Neural cell (in vitro differentiated cells): Measurements from ENCODE around the gene CRYGD. TPM values are rescaled to one million over a fixed set of nuclear protein-coding genes. Genes with fewer than 3 reads are reported as not detected.

ENCODE experiments used
- H2AFZ ChIP-seq: fragments of 200-600, 300-800 bp; sonication (generic), shearing (Covaris generic); 2 replicates; pipeline ENCODE4 v1.6.0; 2014; ENCODE audit warnings: low read depth, mild to moderate bottlenecking, antibody characterized with exemption, low read length, moderate library complexity
- H3F3A ChIP-seq: fragments of 200-600 bp; shearing (Covaris generic); 2 replicates; pipeline ENCODE4 v1.6.1; 2016; ENCODE audit warnings: mild to moderate bottlenecking, moderate library complexity, mixed read lengths, antibody characterized with exemption, low read length; ENCODE audit not compliant: insufficient read depth, poor library complexity, severe bottlenecking
- H3K27ac ChIP-seq: fragments of 200-600, 300-800 bp; sonication (generic), shearing (Covaris generic); 2 replicates; pipeline ENCODE4 v1.5.1; 2014; ENCODE audit warnings: mild to moderate bottlenecking, low read length, moderate library complexity
- H3K27me3 ChIP-seq: fragments of 300-800, 200-600 bp; sonication (generic), shearing (Covaris generic); 2 replicates; pipeline ENCODE4 v1.6.0; 2014; ENCODE audit warnings: mild to moderate bottlenecking, low read depth, low read length, moderate library complexity; ENCODE audit not compliant: insufficient read depth
- H3K36me3 ChIP-seq: fragments of 300-800, 200-600 bp; sonication (generic), shearing (Covaris generic); 2 replicates; pipeline ENCODE4 v1.5.1; 2014; ENCODE audit warnings: mild to moderate bottlenecking, antibody characterized with exemption, low read length, moderate library complexity; ENCODE audit not compliant: insufficient read depth
- H3K4me2 ChIP-seq: fragments of 300-800, 200-600 bp; sonication (generic), shearing (Covaris generic); 2 replicates; pipeline ENCODE4 v1.6.0; 2014; ENCODE audit warnings: mild to moderate bottlenecking, low read length
- H3K4me3 ChIP-seq: fragments of 300-800, 200-600 bp; sonication (generic), shearing (Covaris generic); 2 replicates; pipeline ENCODE4 v1.5.1; 2014; ENCODE audit warnings: mild to moderate bottlenecking, low read length, moderate library complexity
- H3K79me2 ChIP-seq: fragments of 200-600 bp; shearing (Covaris generic); replicated peaks from 2 replicates; pipeline ENCODE4 v1.6.0; 2014; ENCODE audit warnings: mild to moderate bottlenecking, low read length, moderate library complexity; ENCODE audit not compliant: insufficient read depth
- H3K9ac ChIP-seq: fragments of 300-800, 200-600 bp; sonication (generic), shearing (Covaris generic); 2 replicates; pipeline ENCODE4 v1.6.1; 2016; ENCODE audit warnings: mild to moderate bottlenecking, low read length, mixed read lengths
- H3K9me2 ChIP-seq: fragments of 200-600 bp; shearing (Covaris generic); 2 replicates; pipeline ENCODE4 v1.6.1; 2016; ENCODE audit warnings: mild to moderate bottlenecking, low read length, mixed read lengths; ENCODE audit not compliant: insufficient read depth
- H3K9me3 ChIP-seq: fragments of 200-600, 300-800 bp; sonication (generic), shearing (Covaris generic); 2 replicates; pipeline ENCODE4 v1.6.1; 2016; ENCODE audit warnings: mild to moderate bottlenecking, mixed run types, low read length, moderate library complexity, mixed read lengths
- H4K20me1 ChIP-seq: fragments of 200-600 bp; shearing (Covaris generic); 2 replicates; pipeline ENCODE4 v1.6.1; 2016; ENCODE audit warnings: mild to moderate bottlenecking, mixed run types; ENCODE audit not compliant: insufficient read depth
- EP300 ChIP-seq: fragments of 450-650 bp; conservative IDR thresholded peaks from 2 replicates; pipeline ENCODE4 v1.6.1; 2014; ENCODE audit warnings: antibody characterized with exemption, mild to moderate bottlenecking, moderate library complexity; ENCODE audit not compliant: poor library complexity, severe bottlenecking
- EZH2 ChIP-seq: fragments of 200-600, 300-800 bp; shearing (Covaris generic), sonication (generic); IDR thresholded peaks from 2 replicates; pipeline ENCODE4 v1.6.1; 2014; ENCODE audit warnings: antibody characterized with exemption, low read length, borderline replicate concordance, mild to moderate bottlenecking; ENCODE audit not compliant: insufficient read depth, poor library complexity, severe bottlenecking
- MXI1 ChIP-seq: fragments of 450-650 bp; conservative IDR thresholded peaks from 2 replicates; pipeline ENCODE4 v1.6.1; 2014; ENCODE audit warnings: antibody characterized with exemption, mild to moderate bottlenecking; ENCODE audit not compliant: poor library complexity, severe bottlenecking
- RAD21 ChIP-seq: fragments of 450-650 bp; conservative IDR thresholded peaks from 2 replicates; pipeline ENCODE4 v1.6.1; 2014; ENCODE audit warnings: antibody characterized with exemption, mild to moderate bottlenecking, moderate library complexity
- SMC3 ChIP-seq: fragments of 450-650 bp; conservative IDR thresholded peaks from 2 replicates; pipeline ENCODE4 v1.6.1; 2014; ENCODE audit warnings: antibody characterized with exemption, mild to moderate bottlenecking, moderate library complexity; ENCODE audit not compliant: poor library complexity
- TAF1 ChIP-seq: IDR thresholded peaks from 2 replicates; pipeline ENCODE4 v1.6.1; 2012; ENCODE audit warnings: low read depth
- polyA plus RNA-seq: library from polyadenylated mRNA; depleted of rRNA; stranded (reverse); fragments of >200 nt; gene quantifications from 2 replicates; pipeline ENCODE4 v1.2.3, GENCODE V29; 2014
- TF ChIP-seq, protein P1 (sequence below): fragments of 450-650 bp; IDR thresholded peaks from 2 replicates; pipeline ENCODE4 v1.5.1; 2014; ENCODE audit warnings: antibody characterized with exemption, mild to moderate bottlenecking, moderate library complexity; ENCODE audit not compliant: poor library complexity, severe bottlenecking

CRYGD gene
- polyA plus RNA-seq, 1 donor from 2014 or later, result not detected

GRCh38 chr2:208074610-208075356 is 49.5 kb downstream of the CRYGD start:
- H3K36me3 ChIP-seq, result no peaks in the 10 kb centered on the region
- no peaks in the 10 kb centered on the region for H3K27me3 ChIP-seq
- TF ChIP-seq EZH2 (no peak), SMC3 (no peak), TAF1 (no peak)
- TF ChIP-seq, protein P1, sequence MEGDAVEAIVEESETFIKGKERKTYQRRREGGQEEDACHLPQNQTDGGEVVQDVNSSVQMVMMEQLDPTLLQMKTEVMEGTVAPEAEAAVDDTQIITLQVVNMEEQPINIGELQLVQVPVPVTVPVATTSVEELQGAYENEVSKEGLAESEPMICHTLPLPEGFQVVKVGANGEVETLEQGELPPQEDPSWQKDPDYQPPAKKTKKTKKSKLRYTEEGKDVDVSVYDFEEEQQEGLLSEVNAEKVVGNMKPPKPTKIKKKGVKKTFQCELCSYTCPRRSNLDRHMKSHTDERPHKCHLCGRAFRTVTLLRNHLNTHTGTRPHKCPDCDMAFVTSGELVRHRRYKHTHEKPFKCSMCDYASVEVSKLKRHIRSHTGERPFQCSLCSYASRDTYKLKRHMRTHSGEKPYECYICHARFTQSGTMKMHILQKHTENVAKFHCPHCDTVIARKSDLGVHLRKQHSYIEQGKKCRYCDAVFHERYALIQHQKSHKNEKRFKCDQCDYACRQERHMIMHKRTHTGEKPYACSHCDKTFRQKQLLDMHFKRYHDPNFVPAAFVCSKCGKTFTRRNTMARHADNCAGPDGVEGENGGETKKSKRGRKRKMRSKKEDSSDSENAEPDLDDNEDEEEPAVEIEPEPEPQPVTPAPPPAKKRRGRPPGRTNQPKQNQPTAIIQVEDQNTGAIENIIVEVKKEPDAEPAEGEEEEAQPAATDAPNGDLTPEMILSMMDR, result no peak
- no peak overlapping the region for H3K9ac ChIP-seq
- H3K4me3 ChIP-seq, result no peak overlapping the region
- H3K4me2 ChIP-seq, result no peak overlapping the region
- no peaks in the 10 kb centered on the region for H3F3A ChIP-seq
- H2AFZ ChIP-seq, result no peak overlapping the region
- H3K9me2 ChIP-seq, result no peaks in the 10 kb centered on the region
- H3K27ac ChIP-seq, result peak overlapping the region; percentile 26
- no peaks in the 10 kb centered on the region for H3K79me2 ChIP-seq
- no peaks in the 10 kb centered on the region for H4K20me1 ChIP-seq
- no peaks in the 10 kb centered on the region for H3K9me3 ChIP-seq

DNA sequence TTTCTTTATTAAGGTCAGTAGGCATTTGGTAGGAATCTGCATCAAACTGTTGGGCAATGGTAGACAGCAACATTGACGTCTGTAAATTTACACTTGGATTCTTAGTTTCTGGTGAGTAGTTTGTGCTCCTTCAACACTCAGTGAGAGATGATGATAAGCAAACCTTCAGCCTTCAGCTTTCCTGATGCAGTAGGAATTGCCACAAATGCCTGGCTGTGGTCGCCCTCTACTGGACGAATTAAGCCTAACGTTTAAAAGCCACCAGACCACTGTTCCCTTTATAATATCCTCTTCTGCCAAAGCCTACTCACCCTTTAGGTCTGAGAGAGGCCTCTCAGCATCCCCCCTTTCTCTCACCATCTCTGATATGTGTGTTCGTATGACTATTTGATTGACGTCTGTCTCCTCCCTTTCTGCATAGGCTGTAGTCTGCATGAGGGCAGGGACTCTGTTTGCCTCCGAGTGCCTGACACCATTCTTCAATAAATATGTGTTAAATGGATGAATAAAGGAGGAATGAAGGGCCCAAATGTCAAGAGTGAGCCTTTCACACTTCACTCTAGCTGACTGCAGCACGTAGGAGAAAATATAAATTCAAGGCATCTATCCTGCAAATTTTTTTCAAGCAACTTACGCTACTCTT is 52.0 kb downstream of the CRYGD start:
- Histone ChIP-seq H3K9ac (no peak overlapping the region), H3K27ac (no peak overlapping the region), H3K36me3 (no peaks in the 10 kb centered on the region), H3F3A (no peaks in the 10 kb centered on the region), H3K4me3 (no peak overlapping the region), H3K4me2 (no peak overlapping the region), H3K9me3 (no peaks in the 10 kb centered on the region), H3K9me2 (no peaks in the 10 kb centered on the region), H2AFZ (no peak overlapping the region), H4K20me1 (no peaks in the 10 kb centered on the region), H3K27me3 (no peaks in the 10 kb centered on the region), H3K79me2 (no peaks in the 10 kb centered on the region)
- TF ChIP-seq, protein P1, result peak; percentile 91
- no peak for TF ChIP-seq MXI1
- TF ChIP-seq EZH2, result no peak
- no peak for TF ChIP-seq TAF1
- no peak for TF ChIP-seq EP300
- TF ChIP-seq RAD21, result peak; percentile 93
- TF ChIP-seq SMC3, result peak; percentile 93

Other genes starting within 250 kb of the CRYGD start
- gene PLEKHM3, start 99.0 kb downstream of the CRYGD start, polyA plus RNA-seq, result 10.7 and 13.4 TPM in 2 replicates
- gene CRYGC, start 5.3 kb upstream of the CRYGD start, polyA plus RNA-seq, result not detected in 2 replicates
- not detected in 2 replicates for gene CRYGB, start 21.6 kb upstream of the CRYGD start, polyA plus RNA-seq
- not detected in 2 replicates for gene CRYGA, start 39.1 kb upstream of the CRYGD start, polyA plus RNA-seq
- gene C2orf80, start 65.5 kb upstream of the CRYGD start, polyA plus RNA-seq, result 68.0 and 71.5 TPM in 2 replicates
- gene IDH1, start 130.5 kb upstream of the CRYGD start, polyA plus RNA-seq, result 316 and 354 TPM in 2 replicates
- gene PIKFYVE, start 141.7 kb upstream of the CRYGD start, polyA plus RNA-seq, result 23.2 and 27.1 TPM in 2 replicates